Measurements from ENCODE around the gene LZTS2. TPM values are rescaled to one million over a fixed set of nuclear protein-coding genes. Genes with fewer than 3 reads are reported as not detected.

Gene LZTS2
- total and polyA plus RNA-seq, 9 donors: 9.4 to 121 (median 77.4) TPM

GRCh38 chr10:100993986-100994708 is 5.5 kb upstream of the LZTS2 start:
- peaks cover 10% of the 10 kb centered on the region for H3K4me1 ChIP-seq (ENCODE audit: insufficient read depth)
- no peaks in the 10 kb centered on the region for H3K9me3 ChIP-seq
- H3K27me3 ChIP-seq: no peaks in the 10 kb centered on the region
- intact Hi-C loops (cut with DNase I): loop anchor here (2.0 kb wide), 1 partner anchor 19 kb away; no protein-coding TSS in a partner anchor
- no peak overlapping the region for H3K27ac ChIP-seq
- no peak overlapping the region for H3K4me3 ChIP-seq
- TF ChIP-seq CTCF (IDR thresholded peaks at IDR 0.05): peak; percentile 33 to 75 (median 54)
- no peak for TF ChIP-seq EP300 (IDR thresholded peaks at IDR 0.05)
- DNase-seq: peak in 1 of 5 donors; percentile 37
- no peaks in the 10 kb centered on the region for H3K36me3 ChIP-seq
- WGBS, 3 donors: 43 to 52% (median 45%) methylated on average over 10 of the region's 10 CpGs

- peak in 1 of 5 donors; percentile 26 for DNase-seq
- 45 to 52% (median 49%) methylated on average over 6 of the region's 6 CpGs for WGBS, 3 donors
- Histone ChIP-seq H3K27me3 (no peaks in the 10 kb centered on the region), H3K27ac (no peak overlapping the region), H3K9me3 (no peaks in the 10 kb centered on the region), H3K36me3 (no peaks in the 10 kb centered on the region), H3K4me3 (no peak overlapping the region), H3K4me1 (ENCODE audit: insufficient read depth) (peaks cover 6% of the 10 kb centered on the region)
- TF ChIP-seq EP300 (IDR thresholded peaks at IDR 0.05): no peak
- TF ChIP-seq CTCF (IDR thresholded peaks at IDR 0.05): no peak
- no peak for TF ChIP-seq POLR2A (IDR thresholded peaks at IDR 0.05)
- intact Hi-C loops (cut with DNase I): loop anchor here (2.0 to 5.0 kb wide), 2 partner anchors 18 to 67 kb away; partner anchors contain the start of gene KAZALD1 (in 1 of the 4)
Observed at GRCh38 chr10:100995181-100995580, 4.4 kb upstream of the LZTS2 start.

- WGBS, 3 donors: 6 to 10% (median 7%) methylated on average over 30 to 46 of the region's 46 CpGs
- Histone ChIP-seq H3K27ac (peak overlapping the region; percentile 99 to 100), H3K9me3 (no peaks in the 10 kb centered on the region), H3K4me3 (peak overlapping the region; percentile 93), H3K27me3 (no peaks in the 10 kb centered on the region), H3K36me3 (no peaks in the 10 kb centered on the region), H3K4me1 (ENCODE audit: insufficient read depth) (peaks cover 8% of the 10 kb centered on the region)
- peak in 4 of 5 donors; percentile 36 to 71 (median 62) for DNase-seq
- TF ChIP-seq CTCF (IDR thresholded peaks at IDR 0.05) (no peak), POLR2A (IDR thresholded peaks at IDR 0.05) (no peak), EP300 (IDR thresholded peaks at IDR 0.05) (no peak)
- intact Hi-C loops (cut with DNase I): loop anchor here in 1 of 4 donors (5.0 kb wide), 1 partner anchor 65 kb away; the partner anchor contains the start of gene KAZALD1
Observed at GRCh38 chr10:100996678-100997359, 2.8 kb upstream of the LZTS2 start.

- DNase-seq: peak; percentile 74 to 86 (median 83)
- no peaks in the 10 kb centered on the region for H3K36me3 ChIP-seq
- 0 to 1% (median 1%) methylated on average over 38 to 66 of the region's 66 CpGs for WGBS, 3 donors
- peak; percentile 67 to 91 (median 89) for TF ChIP-seq CTCF (IDR thresholded peaks at IDR 0.05)
- no peak for TF ChIP-seq EP300 (IDR thresholded peaks at IDR 0.05)
- H3K9me3 ChIP-seq: no peaks in the 10 kb centered on the region
- H3K4me3 ChIP-seq: peak overlapping the region; percentile 93
- no peaks in the 10 kb centered on the region for H3K27me3 ChIP-seq
- intact Hi-C loops (cut with DNase I): loop anchor here in 1 of 4 donors (5.0 kb wide), 1 partner anchor 65 kb away; the partner anchor contains the start of gene KAZALD1
- peaks cover 15% of the 10 kb centered on the region for H3K4me1 ChIP-seq (ENCODE audit: insufficient read depth)
- peak overlapping the region; percentile 99 to 100 for H3K27ac ChIP-seq
Observed at GRCh38 chr10:100997360-100998182, 2.0 kb upstream of the LZTS2 start.
